ENCODE measurements around the gene FAM219A. TPM values are rescaled to one million over a fixed set of nuclear protein-coding genes. Genes with fewer than 3 reads are reported as not detected.
A peak's percentile ranks its signal among the peaks of the same experiment; 100 is the strongest.

FAM219A gene
- total and polyA plus RNA-seq, 8 donors = 4.5 to 9.8 (median 8.2) TPM

- Histone ChIP-seq H3K27me3 (no peaks in the 10 kb centered on the region), H3K4me3 (no peak overlapping the region), H3K27ac (peak overlapping the region in 2 of 4 donors; percentile 39 to 49), H3K36me3 (no peaks in the 10 kb centered on the region), H3K9me3 (no peaks in the 10 kb centered on the region), H3K4me1 (no peaks in the 10 kb centered on the region)
- 32 to 35% methylated on average over 4 to 5 of the region's 5 CpGs for WGBS, 2 donors
- intact Hi-C loops (cut with DNase I) = loop anchor here in 1 of 3 donors (10.0 kb wide), 1 partner anchor 67 kb away; no protein-coding TSS in a partner anchor
- TF ChIP-seq, protein P1, sequence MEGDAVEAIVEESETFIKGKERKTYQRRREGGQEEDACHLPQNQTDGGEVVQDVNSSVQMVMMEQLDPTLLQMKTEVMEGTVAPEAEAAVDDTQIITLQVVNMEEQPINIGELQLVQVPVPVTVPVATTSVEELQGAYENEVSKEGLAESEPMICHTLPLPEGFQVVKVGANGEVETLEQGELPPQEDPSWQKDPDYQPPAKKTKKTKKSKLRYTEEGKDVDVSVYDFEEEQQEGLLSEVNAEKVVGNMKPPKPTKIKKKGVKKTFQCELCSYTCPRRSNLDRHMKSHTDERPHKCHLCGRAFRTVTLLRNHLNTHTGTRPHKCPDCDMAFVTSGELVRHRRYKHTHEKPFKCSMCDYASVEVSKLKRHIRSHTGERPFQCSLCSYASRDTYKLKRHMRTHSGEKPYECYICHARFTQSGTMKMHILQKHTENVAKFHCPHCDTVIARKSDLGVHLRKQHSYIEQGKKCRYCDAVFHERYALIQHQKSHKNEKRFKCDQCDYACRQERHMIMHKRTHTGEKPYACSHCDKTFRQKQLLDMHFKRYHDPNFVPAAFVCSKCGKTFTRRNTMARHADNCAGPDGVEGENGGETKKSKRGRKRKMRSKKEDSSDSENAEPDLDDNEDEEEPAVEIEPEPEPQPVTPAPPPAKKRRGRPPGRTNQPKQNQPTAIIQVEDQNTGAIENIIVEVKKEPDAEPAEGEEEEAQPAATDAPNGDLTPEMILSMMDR (IDR thresholded peaks at IDR 0.05) = no peak
- DNase-seq (peak in 4 of 6 donors; percentile 38 to 69 (median 63)), FAIRE-seq (no peak), ATAC-seq (peak; percentile 56 to 79 (median 76))
These were observed 43.6 kb upstream of the FAM219A start for GRCh38 chr9:34501889-34502425.

DNA sequence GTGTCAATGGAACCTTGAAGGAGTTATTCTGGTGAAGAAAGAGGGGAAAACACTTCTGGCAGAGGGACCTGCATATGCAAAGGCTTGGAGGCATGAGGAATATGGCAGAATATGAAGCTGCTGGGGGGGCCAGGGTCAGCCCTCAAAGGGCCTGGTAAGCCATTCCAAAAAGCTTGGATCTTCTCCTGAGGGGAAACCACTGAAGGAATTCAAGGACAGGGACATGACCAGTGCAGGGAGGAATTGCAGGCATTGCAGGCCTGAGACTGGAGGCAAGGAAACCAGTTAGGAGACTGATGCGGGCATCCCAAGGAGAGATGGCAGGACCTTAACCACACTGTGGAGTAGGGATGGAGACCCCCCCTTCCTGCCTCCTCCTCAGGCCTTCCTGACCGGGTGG lies 43.0 kb upstream of the FAM219A start:
- ATAC-seq (no peak), DNase-seq (no peak), FAIRE-seq (no peak)
- WGBS, 2 donors = 63 to 64% methylated on average over 2 of the region's 2 CpGs
- Histone ChIP-seq H3K27me3 (no peaks in the 10 kb centered on the region), H3K9me3 (no peaks in the 10 kb centered on the region), H3K4me3 (no peak overlapping the region), H3K36me3 (no peaks in the 10 kb centered on the region), H3K27ac (peak overlapping the region in 1 of 4 donors; percentile 10), H3K4me1 (no peaks in the 10 kb centered on the region)
- TF ChIP-seq, protein P1 (IDR thresholded peaks at IDR 0.05) = no peak
- intact Hi-C loops (cut with DNase I) = loop anchor here in 1 of 3 donors (10.0 kb wide), 1 partner anchor 67 kb away; no protein-coding TSS in a partner anchor

- no peaks in the 10 kb centered on the region for H3K36me3 ChIP-seq
- H3K9me3 ChIP-seq = no peaks in the 10 kb centered on the region
- intact Hi-C loops (cut with DNase I) = loop anchor here in 1 of 3 donors (10.0 kb wide), 1 partner anchor 66 kb away; no protein-coding TSS in a partner anchor
- TF ChIP-seq, protein P1 (IDR thresholded peaks at IDR 0.05) = peak; percentile 91 to 97 (median 95)
- DNase-seq = peak in 4 of 6 donors; percentile 47 to 75 (median 67)
- H3K27me3 ChIP-seq = no peaks in the 10 kb centered on the region
- peak; percentile 35 to 81 (median 74) for ATAC-seq
- H3K4me1 ChIP-seq = no peaks in the 10 kb centered on the region
- no peak overlapping the region for H3K27ac ChIP-seq
- no peak overlapping the region for H3K4me3 ChIP-seq
- WGBS, 2 donors = 1 to 3% methylated on average over 6 of the region's 6 CpGs
- no peak for FAIRE-seq
These were observed 42.4 kb upstream of the FAM219A start for GRCh38 chr9:34500623-34501267.

GRCh38 chr9:34499076-34499475 lies 40.7 kb upstream of the FAM219A start:
- intact Hi-C loops (cut with DNase I) = loop anchor here in 1 of 3 donors (10.0 kb wide), 1 partner anchor 94 kb away; no protein-coding TSS in a partner anchor
- H3K4me1 ChIP-seq = no peaks in the 10 kb centered on the region

More at GRCh38 chr9:34499076-34499475, 40.7 kb upstream of the FAM219A start:
- TF ChIP-seq, protein P1 (IDR thresholded peaks at IDR 0.05) = no peak
- no peaks in the 10 kb centered on the region for H3K9me3 ChIP-seq
- 61 to 75% methylated on average over 2 of the region's 2 CpGs for WGBS, 2 donors
- ATAC-seq = no peak
- no peak overlapping the region for H3K4me3 ChIP-seq
- H3K27ac ChIP-seq = no peak overlapping the region
- H3K27me3 ChIP-seq = no peaks in the 10 kb centered on the region
- DNase-seq = no peak
- H3K36me3 ChIP-seq = no peaks in the 10 kb centered on the region
- FAIRE-seq = no peak

All from pancreas (tissue), 10 donors.